Natural killer cell treated with Interleukin-12 subunit alpha and Interleukin-12 subunit beta and Interleukin-15 and Interleukin-18, amount 100 ng/mL, for 72 hours (primary cell): ENCODE measurements around the gene WASF1. TPM values are rescaled to one million over a fixed set of nuclear protein-coding genes. Genes with fewer than 3 reads are reported as not detected.
"Not testable (repeated sequence)": the region's sequence is repeated elsewhere in the genome, so short reads cannot be mapped to it uniquely, and the experiment has no call there.

Source experiments
- ATAC-seq, 2 donors: fragments of 150-1000 bp; cut with Tn5 transposase in 1 of 2; sonication (Bioruptor Pico), chemical (Tn5 transposase) in 1 of 2; 2 replicates each; pipeline ENCODE4 v1.10.0; 2021
- DNase-seq: peaks from one replicate; pipeline ENCODE4 v3.0.0; 2022; ENCODE audit warnings: low spot score
- H3K27ac Mint-ChIP-seq, 2 donors: 1 replicate in 1 of 2; 2 replicates in 1 of 2; pipeline ENCODE4 v1.8.0; 2022; ENCODE audit warnings: mixed read lengths in 2 of 2, mild to moderate bottlenecking in 1 of 2, moderate library complexity in 1 of 2
- H3K27me3 Mint-ChIP-seq, 2 donors: 1 replicate in 1 of 2; 2 replicates in 1 of 2; pipeline ENCODE4 v1.8.0; 2022; ENCODE audit warnings: mixed read lengths in 2 of 2
- H3K36me3 Mint-ChIP-seq: one replicate; pipeline ENCODE4 v1.8.0; 2022; ENCODE audit warnings: mixed read lengths
- H3K4me1 Mint-ChIP-seq, 2 donors: 1 replicate in 1 of 2; 2 replicates in 1 of 2; pipeline ENCODE4 v1.8.0; 2022; ENCODE audit warnings: low read depth in 2 of 2, mixed read lengths in 2 of 2, mild to moderate bottlenecking in 1 of 2
- H3K4me3 Mint-ChIP-seq: one replicate; pipeline ENCODE4 v1.8.0; 2022; ENCODE audit warnings: mixed read lengths
- H3K9me3 Mint-ChIP-seq: 2 replicates; pipeline ENCODE4 v1.8.0; 2022; ENCODE audit warnings: mixed read lengths
- total RNA-seq, 2 donors: library from RNA; stranded (reverse); gene quantifications; one replicate each; pipeline ENCODE4 v1.2.3, GENCODE V29; 2022

WASF1 gene
- total RNA-seq, 2 donors from 2014 or later, result 0.31 TPM; not detected in 1

DNA sequence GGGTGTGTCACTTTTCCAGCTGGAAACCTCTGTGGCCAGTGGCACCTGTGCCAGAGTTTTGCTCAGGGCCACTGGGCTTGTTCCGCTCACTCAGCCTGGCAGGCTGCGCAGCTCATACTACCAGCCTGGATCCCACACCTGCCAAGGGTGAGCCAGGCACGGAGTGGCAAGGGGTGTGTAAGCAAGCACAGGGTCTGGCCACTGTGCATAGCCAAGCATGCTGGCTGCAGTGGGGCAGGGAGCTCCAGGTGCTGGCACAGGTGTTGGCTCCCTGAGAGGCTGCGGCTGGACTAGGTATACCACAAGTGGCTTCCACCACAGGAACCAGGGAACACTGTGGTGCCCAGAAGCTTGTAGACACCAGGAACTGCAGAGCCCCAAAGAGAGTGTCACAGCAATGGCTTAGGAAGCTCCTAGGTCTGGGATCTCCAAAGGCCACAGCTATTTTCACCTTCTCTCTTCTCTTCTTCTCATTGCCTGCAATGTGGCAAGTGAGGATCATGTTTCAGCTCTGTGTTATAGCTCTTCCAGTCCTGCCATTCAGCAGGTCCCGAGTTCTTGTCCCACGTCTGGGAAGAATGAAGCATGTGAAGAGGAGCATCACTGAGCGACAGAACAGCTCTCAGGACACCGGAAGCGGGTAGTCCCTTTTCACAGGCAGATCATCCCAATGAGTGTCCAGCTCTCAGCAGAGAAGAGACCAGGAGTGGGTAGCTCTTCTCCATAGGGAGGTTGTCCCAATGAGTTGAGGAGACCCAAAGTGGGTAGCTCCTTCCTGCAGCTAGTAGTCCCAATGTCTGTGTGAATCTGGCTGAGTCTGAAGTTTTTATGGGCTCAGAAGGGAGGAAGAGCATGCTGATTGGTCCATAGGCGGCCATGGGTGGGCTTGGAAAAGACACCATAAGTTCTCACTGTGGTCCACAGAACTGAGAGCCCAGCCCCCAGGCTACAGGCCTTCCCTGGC is 41.3 kb downstream of the WASF1 start:
- Mint-ChIP-seq H3K27ac (no peak overlapping the region), H3K9me3 (no peaks in the 10 kb centered on the region), H3K4me1 (peaks cover 0 to 4% of the 10 kb centered on the region in 2 donors), H3K36me3 (no peaks in the 10 kb centered on the region), H3K4me3 (no peak overlapping the region), H3K27me3 (peaks cover 32 to 52% of the 10 kb centered on the region in 2 donors)
- ATAC-seq, result peak in 1 of 2 donors; percentile 28
- no peak for DNase-seq

DNA sequence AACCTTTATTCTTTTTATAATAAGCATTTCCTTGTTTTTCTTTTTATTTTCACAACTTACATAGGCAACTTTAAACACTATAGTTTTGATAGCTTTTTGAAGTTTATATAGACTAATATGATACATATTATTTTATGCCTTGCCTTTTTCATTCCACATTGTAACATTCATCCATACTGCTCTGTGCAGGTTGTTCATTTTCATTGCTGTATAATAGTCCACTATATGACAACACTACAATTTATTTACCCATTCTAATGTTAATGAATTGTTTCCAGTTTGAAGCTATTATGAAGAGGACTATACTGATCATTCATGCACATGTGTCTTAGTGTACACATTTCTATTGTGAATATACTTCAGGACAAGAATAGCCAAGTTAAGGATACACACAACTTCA is 49.1 kb downstream of the WASF1 start:
- H3K27me3 Mint-ChIP-seq, result peaks cover 15 to 29% of the 10 kb centered on the region in 2 donors
- no peaks in the 10 kb centered on the region for H3K4me1 Mint-ChIP-seq
- no peak overlapping the region for H3K27ac Mint-ChIP-seq
- ATAC-seq, result no peak
- H3K36me3 Mint-ChIP-seq, result no peaks in the 10 kb centered on the region
- DNase-seq, result no peak
- H3K9me3 Mint-ChIP-seq, result no peaks in the 10 kb centered on the region
- no peak overlapping the region for H3K4me3 Mint-ChIP-seq

DNA sequence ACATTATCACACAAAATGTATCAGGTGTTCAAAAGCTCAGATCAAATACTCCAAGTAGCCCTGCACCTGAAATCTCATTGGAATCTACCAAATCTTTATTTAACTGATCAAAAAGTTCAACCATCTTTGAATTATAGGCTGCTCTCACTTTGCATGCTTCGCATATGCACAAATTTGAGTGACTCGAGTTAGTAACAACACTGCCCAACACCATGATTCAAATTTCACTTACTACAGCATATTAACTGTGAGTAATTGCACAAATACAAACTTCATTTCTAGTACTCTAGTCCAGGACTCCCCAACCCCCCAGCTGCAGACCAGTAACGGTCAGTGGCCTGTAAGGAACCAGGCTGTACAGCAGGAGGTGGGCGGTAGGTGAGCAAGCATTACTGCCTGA is 51.1 kb downstream of the WASF1 start:
- no peak for DNase-seq
- Mint-ChIP-seq H3K4me3 (no peak overlapping the region), H3K9me3 (no peaks in the 10 kb centered on the region), H3K36me3 (no peaks in the 10 kb centered on the region), H3K27me3 (peaks cover 7 to 18% of the 10 kb centered on the region in 2 donors), H3K27ac (no peak overlapping the region), H3K4me1 (no peaks in the 10 kb centered on the region)
- ATAC-seq, result no peak

DNA sequence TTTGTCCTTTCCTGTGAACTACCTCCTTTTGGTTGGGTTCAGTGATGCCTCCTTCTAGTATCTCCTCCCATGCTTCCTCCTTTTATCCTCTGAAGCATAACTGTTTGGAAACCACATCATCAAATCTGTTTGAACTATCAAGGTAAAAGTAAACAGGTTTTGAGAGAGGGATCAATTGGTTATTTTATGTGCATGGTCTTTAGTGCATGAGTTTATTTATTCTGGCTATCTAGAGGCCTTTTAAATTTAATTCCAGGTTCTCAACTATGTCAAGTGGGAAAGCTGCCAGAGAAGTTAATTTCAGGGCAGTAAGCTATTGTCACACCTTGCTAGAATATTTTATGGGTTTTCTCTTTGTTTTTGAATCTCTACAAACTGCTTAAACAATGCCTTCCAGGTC is 54.1 kb downstream of the WASF1 start:
- no peaks in the 10 kb centered on the region for H3K9me3 Mint-ChIP-seq
- H3K36me3 Mint-ChIP-seq, result no peaks in the 10 kb centered on the region
- ATAC-seq, result no peak
- H3K4me3 Mint-ChIP-seq, result no peak overlapping the region
- no peak overlapping the region for H3K27ac Mint-ChIP-seq
- no peak for DNase-seq
- H3K27me3 Mint-ChIP-seq, result peaks cover 2 to 13% of the 10 kb centered on the region in 2 donors
- no peaks in the 10 kb centered on the region for H3K4me1 Mint-ChIP-seq

DNA sequence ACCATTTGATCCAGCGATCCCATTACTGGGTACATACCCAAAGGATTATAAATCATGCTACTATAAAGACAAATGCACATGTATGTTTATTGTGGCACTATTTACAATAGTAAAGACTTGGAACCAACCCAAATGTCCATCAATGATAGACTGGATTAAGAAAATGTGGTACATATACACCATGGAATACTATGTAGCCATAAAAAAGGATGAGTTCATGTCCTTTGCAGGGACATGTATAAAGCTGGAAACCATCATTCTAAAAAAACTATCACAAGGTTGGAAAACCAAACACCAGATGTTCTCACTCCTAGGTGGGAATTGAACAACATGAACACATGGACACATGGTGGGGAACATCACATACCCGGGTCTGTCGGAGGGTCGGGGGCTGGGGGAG is 57.8 kb downstream of the WASF1 start:
- not testable (repeated sequence) for ATAC-seq, DNase-seq, H3K27ac Mint-ChIP-seq, H3K9me3 Mint-ChIP-seq, H3K4me1 Mint-ChIP-seq, H3K36me3 Mint-ChIP-seq, H3K4me3 Mint-ChIP-seq
- peaks cover 8 to 40% of the 10 kb centered on the region in 2 donors for H3K27me3 Mint-ChIP-seq

DNA sequence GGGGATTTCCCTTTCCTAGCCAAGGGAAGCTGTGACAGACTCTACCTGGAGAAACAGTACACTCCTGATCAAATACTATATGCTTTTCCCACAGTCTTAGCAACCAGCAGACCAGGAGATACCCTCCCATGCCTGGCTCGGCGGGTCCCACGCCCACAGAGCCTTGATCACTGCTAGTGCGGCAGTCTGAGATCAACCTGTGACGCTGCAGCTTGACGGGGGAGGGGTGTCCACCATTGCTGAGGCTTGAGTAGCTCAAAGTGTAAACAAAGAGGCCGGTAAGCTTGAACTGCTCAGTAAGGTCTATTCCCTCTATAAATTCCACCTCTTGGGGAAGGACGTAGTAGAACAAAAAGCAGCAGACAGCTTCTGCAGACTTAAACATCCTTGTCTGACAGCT is 63.2 kb downstream of the WASF1 start:
- Mint-ChIP-seq H3K4me3 (no peak overlapping the region), H3K4me1 (no peaks in the 10 kb centered on the region), H3K36me3 (peaks cover 4% of the 10 kb centered on the region), H3K27me3 (peaks cover 13 to 56% of the 10 kb centered on the region in 2 donors), H3K27ac (no peak overlapping the region), H3K9me3 (no peaks in the 10 kb centered on the region)
- DNase-seq (no peak), ATAC-seq (no peak)

DNA sequence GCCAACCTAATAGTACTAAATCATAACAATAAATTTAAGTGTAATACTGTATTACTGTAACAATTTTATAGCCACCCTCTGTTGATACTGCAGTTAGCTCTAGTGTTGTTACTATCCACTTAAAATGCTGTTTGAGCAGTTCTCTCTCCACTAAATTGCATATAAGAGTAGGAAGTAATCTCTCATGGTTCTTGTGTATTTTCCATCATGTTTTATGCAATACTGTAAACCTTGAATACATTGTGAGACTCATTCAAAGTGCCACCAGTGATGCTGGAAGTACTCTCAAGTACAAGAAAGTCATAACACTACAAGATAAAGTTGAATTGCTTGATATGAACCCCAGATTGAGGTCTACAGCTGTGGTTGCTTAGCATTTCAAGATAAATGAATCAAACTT is 65.5 kb downstream of the WASF1 start:
- ATAC-seq, result no peak
- Mint-ChIP-seq H3K36me3 (peaks cover 4% of the 10 kb centered on the region), H3K27me3 (peaks cover 12 to 38% of the 10 kb centered on the region in 2 donors), H3K4me3 (no peak overlapping the region), H3K4me1 (no peaks in the 10 kb centered on the region), H3K9me3 (no peaks in the 10 kb centered on the region), H3K27ac (no peak overlapping the region)
- no peak for DNase-seq

DNA sequence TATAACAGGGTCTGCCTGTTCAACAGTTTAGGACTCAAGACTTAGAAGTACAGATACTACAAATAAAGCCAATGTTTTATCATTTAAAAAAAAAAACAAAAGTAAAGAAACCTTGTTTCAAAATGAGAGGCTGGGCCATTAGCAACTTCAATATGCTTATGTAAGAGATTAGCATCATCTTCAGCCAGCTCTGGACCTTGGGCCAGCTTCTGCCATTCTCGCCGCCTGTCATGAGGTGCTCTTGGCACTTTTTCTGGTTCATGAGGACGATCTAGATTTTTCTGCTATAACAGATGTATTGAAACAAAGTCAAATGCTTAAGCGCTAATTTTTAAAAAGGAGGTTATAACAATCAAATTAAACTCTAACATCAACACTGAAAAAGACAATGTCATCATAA is 74.2 kb downstream of the WASF1 start:
- peaks cover 0 to 17% of the 10 kb centered on the region in 2 donors for H3K27me3 Mint-ChIP-seq
- no peaks in the 10 kb centered on the region for H3K36me3 Mint-ChIP-seq
- no peaks in the 10 kb centered on the region for H3K9me3 Mint-ChIP-seq
- H3K4me1 Mint-ChIP-seq, result no peaks in the 10 kb centered on the region
- DNase-seq, result no peak
- no peak overlapping the region for H3K4me3 Mint-ChIP-seq
- no peak for ATAC-seq
- H3K27ac Mint-ChIP-seq, result no peak overlapping the region

DNA sequence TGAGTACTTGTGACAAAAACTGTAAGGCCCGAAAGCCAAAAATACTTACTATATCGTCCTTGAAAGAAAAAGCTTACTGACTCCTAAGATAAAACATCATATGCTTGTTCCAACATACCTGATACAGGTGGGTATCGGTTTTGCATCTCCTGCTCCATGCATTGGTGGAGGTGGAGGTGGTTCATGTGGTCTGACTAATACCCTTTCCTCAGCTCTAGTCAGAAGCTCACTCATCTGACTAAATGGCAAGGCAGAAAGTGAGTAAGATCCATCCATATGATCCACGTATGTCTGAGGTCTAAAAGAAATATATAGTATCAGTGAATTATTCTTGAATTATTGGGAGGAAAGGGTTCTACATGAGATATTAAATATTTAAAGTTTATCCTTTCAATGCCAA is 76.2 kb downstream of the WASF1 start:
- H3K27ac Mint-ChIP-seq, result no peak overlapping the region
- H3K27me3 Mint-ChIP-seq, result peaks cover 0 to 22% of the 10 kb centered on the region in 2 donors
- ATAC-seq (no peak), DNase-seq (no peak)
- no peaks in the 10 kb centered on the region for H3K36me3 Mint-ChIP-seq
- H3K4me1 Mint-ChIP-seq, result no peaks in the 10 kb centered on the region
- H3K4me3 Mint-ChIP-seq, result no peak overlapping the region
- no peaks in the 10 kb centered on the region for H3K9me3 Mint-ChIP-seq

DNA sequence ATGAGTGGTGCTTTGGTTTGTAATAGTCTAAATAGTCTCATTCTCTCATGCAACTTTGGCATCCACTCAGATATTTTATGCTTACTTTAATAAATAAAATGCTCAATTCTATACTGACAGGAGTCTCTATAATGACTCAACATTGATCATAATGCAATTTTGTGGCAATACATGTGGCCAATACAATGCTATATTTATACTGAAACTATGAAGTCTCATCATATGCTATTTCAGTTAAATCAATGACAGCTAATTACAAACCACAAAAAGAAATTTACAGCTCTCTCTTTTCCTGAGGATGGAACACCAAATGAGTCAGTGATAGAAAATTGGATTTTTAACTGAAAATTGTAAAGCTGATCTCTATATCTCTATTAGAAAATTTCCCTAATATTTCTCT is 77.1 kb downstream of the WASF1 start:
- H3K9me3 Mint-ChIP-seq, result no peaks in the 10 kb centered on the region
- no peaks in the 10 kb centered on the region for H3K4me1 Mint-ChIP-seq
- no peak overlapping the region for H3K27ac Mint-ChIP-seq
- ATAC-seq (no peak), DNase-seq (no peak)
- H3K4me3 Mint-ChIP-seq, result no peak overlapping the region
- H3K27me3 Mint-ChIP-seq, result peaks cover 0 to 23% of the 10 kb centered on the region in 2 donors
- H3K36me3 Mint-ChIP-seq, result no peaks in the 10 kb centered on the region

DNA sequence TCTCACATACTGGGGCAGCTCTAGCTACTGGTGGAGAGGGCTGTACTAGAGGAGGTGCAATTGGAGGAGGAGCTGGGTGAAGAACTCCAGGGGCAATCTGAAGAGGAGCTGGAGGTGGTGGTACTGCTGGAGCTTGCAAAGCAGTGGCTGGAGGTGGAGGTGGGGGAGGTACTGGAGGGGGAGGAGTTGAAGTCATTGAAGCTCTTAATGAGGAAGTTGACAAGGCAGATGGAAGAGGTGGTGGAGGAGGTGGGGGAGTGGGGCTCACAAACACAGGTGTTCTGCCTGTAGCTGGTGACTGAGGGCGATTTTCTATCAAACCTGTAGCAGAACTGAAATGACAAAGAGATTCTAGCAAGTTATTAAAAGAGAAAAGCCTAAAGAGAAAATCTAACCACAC is 77.6 kb downstream of the WASF1 start:
- Mint-ChIP-seq H3K4me3 (no peak overlapping the region), H3K4me1 (no peaks in the 10 kb centered on the region), H3K27me3 (peaks cover 2 to 24% of the 10 kb centered on the region in 2 donors), H3K9me3 (no peaks in the 10 kb centered on the region), H3K36me3 (no peaks in the 10 kb centered on the region), H3K27ac (no peak overlapping the region)
- ATAC-seq (peak in 1 of 2 donors; percentile 40), DNase-seq (no peak)

DNA sequence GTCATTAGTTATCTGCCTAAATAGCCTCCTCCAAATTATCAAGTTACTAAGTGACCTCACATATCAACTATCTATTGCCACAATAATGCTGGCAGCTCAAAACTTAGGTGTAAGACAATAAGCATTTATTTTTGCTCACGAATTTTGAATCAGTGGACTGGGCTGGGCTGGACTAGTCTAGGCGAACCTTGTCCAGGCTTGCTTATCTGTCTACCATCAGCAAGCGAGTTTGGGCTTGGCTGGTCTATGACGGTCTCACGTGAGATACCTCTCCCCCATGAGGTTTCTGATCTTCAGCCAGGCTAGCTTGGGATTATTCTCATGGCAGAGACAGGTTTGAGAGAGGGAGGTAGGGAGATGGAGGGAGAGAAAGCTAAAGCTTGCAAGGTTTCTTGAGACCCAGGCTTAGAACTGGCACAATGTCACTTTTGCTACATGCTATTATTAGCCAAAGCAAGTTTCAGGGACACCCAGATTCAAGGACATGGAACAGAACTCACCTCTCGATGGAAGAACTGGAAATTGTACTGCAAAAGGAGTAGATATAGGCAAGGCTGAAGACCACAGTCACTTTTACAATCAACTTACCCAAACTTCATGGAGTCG is 80.9 kb downstream of the WASF1 start:
- Mint-ChIP-seq H3K4me1 (no peaks in the 10 kb centered on the region), H3K27ac (no peak overlapping the region), H3K9me3 (no peaks in the 10 kb centered on the region), H3K27me3 (peaks cover 2 to 32% of the 10 kb centered on the region in 2 donors), H3K4me3 (no peak overlapping the region), H3K36me3 (no peaks in the 10 kb centered on the region)
- no peak for DNase-seq
- no peak for ATAC-seq

DNA sequence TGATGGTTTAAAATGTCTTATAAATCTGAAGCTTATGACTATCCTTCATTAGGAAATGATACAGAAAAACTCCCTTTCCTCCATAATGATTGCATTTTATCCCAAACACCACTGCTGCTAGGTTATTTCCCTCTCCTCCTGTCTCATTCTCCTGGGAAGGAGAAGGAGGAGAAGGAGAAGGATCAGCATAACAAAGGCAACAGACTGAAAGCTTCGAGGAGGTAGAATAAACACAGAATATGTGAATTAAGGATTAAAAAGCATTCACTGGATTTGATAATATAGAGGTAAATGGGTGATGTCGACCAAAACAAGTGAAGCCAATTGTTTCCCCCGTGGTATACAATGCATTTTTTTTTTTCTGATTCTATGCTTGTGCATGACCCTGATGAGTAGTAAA is 82.0 kb downstream of the WASF1 start:
- Mint-ChIP-seq H3K27me3 (peaks cover 2 to 32% of the 10 kb centered on the region in 2 donors), H3K4me1 (no peaks in the 10 kb centered on the region), H3K4me3 (no peak overlapping the region), H3K36me3 (no peaks in the 10 kb centered on the region), H3K9me3 (no peaks in the 10 kb centered on the region), H3K27ac (no peak overlapping the region)
- ATAC-seq, result no peak
- no peak for DNase-seq

DNA sequence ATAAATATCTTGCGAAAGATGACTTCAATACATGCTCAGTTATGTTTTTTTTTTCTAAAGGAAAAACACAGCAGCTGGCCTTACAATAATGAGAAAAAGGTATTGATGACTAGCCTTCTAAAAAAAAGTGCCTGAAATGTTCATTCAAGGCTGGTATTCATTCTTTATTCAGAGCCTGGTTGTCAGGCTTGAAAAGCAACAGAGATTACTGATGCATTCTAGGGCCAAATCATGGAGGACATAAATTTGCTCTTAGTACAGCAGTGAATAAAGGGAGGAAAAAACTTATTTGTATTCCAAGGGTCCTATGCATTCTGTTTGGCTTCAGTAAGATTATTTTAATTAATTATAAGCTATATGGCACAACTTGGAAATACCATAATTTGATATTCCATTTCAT is 83.5 kb downstream of the WASF1 start:
- H3K27me3 Mint-ChIP-seq, result peaks cover 2 to 23% of the 10 kb centered on the region in 2 donors
- no peak for DNase-seq
- H3K27ac Mint-ChIP-seq, result no peak overlapping the region
- no peaks in the 10 kb centered on the region for H3K9me3 Mint-ChIP-seq
- no peak for ATAC-seq
- no peaks in the 10 kb centered on the region for H3K4me1 Mint-ChIP-seq
- H3K36me3 Mint-ChIP-seq, result no peaks in the 10 kb centered on the region
- H3K4me3 Mint-ChIP-seq, result no peak overlapping the region
